HG02938 (cell line): ENCODE data around the gene COX5B.
"Not testable (repeated sequence)": the region's sequence is repeated elsewhere in the genome, so short reads cannot be mapped to it uniquely, and the experiment has no call there.

Experiments
- ATAC-seq: cut with Tn5 transposase; IDR thresholded peaks from one replicate; pipeline ENCODE4 v1.9.1; 2021; ENCODE audit warnings: mild to moderate bottlenecking, moderate library complexity; ENCODE audit not compliant: unreplicated experiment

The COX5B gene, protein sequence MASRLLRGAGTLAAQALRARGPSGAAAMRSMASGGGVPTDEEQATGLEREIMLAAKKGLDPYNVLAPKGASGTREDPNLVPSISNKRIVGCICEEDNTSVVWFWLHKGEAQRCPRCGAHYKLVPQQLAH

DNA sequence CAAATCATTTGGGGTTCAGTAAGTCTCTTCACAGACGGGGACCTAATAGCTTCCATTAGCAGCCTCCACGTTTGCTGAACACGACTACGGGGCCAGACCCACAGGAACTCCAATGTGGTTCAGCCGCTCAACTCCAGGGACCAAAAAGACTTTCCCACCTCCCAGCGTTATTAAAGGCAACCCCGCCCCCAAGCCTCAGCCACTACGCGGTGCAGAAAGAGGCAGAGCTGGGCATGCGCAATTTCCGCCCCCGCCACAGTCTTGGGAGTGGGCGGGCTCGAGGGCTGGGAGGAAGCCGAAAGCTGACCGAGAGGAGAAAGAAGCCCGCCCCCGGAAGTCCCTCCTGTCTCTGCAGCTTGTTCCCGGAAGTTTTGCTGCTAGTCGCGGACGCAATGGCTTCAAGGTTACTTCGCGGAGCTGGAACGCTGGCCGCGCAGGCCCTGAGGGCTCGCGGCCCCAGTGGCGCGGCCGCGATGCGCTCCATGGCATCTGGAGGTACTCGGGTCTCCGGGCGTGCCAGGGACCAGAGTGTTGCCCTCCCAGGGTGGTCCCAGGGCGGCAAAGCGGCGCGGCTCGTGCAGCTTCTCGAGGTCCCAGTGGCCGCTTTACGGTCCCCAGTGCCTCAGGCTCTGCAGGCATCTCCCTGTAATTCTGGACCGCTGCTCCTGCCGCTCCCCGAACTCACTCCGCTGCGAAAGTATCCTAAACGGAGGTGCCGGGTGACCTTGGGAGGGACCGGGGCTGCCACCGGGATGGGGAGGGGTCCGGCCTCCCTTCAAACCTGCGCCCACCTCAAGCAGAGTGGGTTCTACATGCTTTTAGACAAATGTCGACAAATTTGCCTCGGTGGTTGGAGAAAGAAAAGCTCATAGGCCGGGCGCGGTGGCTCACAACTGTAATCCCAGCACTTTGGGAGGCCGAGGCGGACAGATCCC lies at the start of gene COX5B:
Gene COX5B, plus strand, starts transcription at position 368 of the 935 bp plus-strand sequence. Its CDS starts 25 bp downstream, at position 393.
- peak; percentile 90 for ATAC-seq

DNA sequence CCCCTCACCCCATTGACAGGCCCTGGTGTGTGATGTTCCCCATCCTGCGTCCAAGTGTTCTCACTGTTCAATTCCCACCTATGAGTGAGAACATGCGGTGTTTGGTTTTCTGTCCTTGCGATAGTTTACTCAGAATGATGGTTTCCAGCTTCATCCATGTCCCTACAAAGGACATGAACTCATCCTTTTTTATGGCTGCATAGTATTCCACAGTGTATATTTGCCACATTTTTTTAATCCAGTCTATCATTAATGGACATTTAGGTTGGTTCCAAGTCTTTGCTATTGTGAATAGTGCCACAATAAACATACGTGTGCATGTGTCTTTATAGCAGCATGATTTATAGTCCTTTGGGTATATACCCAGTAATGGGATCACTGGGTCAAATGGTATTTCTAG lies 49.7 kb upstream of the COX5B start:
- not testable (repeated sequence) for ATAC-seq

DNA sequence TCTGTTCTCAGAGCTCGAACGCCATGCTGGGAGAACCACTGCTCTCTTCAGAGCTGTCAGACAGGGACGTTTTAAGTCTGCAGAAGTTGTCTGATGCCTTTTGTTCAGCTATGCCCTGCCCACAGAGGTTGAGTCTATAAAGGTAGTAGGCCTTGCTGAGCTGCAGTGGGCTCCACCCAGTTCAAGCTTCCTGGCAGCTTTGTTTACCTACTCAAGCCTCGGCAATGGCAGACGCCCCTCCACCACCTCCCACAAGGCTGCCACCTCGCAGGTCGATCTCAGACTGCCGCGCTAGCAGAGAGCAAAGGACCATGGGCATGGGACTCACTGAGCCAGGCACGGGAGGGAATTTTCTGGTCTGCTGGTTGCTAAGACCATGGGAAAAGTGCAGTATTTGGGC lies 44.3 kb upstream of the COX5B start:
- not testable (repeated sequence) for ATAC-seq

DNA sequence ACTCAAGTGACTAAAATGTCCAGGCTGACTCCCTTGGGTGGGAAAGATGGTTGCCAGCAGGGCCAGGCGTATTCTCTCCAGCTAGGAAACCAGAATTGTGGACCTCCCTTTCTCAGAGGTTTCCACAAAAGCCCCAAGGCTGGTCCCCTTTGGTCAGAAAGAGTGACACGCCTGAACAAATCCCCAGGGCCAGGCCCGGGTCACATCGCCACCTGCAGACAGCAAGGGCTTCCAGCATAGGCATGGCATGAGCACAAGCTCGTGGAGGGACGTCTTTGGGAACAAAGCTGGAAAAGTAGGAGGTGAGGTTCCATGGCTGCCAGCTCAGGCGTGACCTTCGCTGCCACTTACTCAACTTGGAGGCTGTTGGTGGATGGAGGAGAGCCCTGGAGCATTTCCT lies 40.8 kb upstream of the COX5B start:
- not testable (repeated sequence) for ATAC-seq

DNA sequence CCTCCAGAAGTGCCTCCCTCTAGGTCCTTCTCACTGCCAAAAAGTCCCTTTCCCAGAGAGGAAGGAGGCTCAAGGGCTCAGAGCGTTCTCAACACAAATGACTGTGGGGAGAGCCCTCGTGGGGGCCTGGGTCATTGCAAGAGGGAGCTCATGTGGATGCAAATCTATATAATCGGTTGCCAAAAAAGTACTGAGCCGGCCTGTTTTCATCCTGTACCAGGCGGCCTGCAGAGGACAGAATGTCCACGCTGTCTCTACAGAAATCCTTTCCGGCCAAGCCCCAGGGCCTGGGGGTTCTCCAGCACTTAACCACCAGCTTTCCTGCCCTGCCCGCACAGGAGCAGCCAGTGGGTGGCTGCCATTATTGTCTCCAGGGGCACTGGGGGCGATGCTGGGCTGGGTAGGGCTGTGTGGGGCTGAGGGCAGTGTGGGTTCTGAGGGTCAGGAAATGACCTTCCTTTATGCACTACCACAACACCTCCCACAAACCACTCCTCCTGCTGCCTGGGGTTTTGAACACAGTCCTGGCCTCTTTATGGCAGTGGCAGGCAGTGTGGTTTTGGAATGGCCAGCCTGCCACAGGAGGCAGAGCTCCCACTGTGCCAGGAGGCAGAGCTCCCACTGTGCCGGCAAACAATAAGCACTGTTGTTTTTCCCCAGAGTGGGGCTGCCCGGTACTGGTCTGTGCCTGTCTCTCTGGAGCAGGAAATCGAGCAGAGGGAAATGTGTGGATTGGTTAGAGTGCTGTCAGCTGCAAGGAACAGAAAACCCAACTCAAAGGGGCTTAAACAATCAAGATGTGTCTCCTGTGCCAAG lies 40.1 kb upstream of the COX5B start:
- not testable (repeated sequence) for ATAC-seq

DNA sequence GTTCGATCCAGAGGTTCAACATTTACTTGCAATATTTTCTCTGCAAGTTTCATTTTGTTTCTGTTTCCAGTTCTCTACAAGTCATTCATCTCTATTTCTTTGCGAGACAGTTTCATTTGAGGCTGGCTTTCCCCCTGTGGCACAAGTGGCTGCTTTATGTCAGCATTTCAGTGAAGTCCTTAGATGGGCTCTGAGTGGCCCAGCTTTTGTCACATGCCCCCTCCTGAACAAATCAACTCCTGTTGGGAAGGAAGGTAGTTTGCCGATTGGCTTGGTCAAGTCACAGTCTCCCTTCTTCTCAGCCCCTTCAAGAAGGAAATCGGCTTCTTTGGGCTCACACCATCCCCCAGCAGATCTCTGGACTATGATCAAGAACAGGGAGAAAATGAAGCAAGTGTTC lies 37.1 kb upstream of the COX5B start:
- not testable (repeated sequence) for ATAC-seq

DNA sequence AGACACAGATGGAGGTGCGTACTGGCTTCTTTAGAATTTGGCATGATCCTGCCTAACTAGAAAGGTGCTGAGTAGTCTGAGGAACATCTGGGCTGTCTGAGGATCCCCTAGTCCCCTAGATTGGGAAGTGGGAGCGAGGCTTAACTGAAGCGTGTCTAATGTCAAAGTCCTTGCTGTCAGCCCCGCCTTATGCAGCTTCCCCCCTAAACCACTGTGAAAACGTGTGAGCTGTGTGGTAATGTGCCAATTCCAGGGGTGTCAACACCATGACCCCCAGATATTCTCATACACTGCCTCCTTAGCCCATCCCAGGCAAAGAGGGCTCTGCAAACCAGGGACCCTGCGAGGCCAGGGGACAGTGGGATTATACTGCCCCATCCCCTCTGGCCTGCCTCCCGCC lies 34.0 kb upstream of the COX5B start:
- not testable (repeated sequence) for ATAC-seq

DNA sequence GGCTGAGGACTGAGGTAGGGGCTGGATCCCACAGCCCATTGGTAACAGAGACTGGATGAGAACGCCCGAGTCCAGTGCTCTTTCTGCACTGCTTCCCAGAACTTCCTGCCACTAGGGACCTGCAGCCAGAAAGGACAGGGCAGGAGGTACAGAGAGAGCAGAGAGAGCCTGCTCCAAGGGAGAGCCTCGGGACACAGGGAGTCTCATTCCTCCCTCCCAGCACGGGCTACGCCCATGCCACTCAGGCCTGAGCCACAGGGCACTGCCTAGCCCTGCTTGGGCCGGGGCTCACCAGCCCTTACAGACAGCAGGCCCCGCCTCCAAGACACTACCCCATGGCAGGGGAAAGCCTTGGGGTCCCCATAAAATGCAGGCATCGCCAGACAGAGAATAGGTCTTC lies 30.1 kb upstream of the COX5B start:
- not testable (repeated sequence) for ATAC-seq

DNA sequence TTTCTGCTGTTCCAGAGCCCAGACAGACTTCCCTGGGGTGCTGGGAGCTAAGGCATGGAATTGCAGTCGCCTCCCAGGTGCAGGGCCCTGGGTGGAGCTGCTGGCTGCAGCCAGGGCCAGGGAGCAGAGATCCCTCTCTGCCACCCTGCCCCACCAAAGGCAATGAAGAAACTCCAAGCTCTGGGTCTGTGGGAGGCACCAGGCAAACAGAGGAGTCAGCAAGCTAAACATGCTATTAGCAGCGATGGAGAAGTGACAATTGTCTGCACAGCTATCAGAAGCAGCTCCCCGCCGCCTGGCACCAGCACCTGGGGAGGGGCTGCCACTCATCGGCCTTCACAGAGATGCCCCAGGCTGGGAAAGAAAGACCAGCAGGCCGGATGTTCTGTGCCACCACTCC lies 28.0 kb upstream of the COX5B start:
- no peak for ATAC-seq

DNA sequence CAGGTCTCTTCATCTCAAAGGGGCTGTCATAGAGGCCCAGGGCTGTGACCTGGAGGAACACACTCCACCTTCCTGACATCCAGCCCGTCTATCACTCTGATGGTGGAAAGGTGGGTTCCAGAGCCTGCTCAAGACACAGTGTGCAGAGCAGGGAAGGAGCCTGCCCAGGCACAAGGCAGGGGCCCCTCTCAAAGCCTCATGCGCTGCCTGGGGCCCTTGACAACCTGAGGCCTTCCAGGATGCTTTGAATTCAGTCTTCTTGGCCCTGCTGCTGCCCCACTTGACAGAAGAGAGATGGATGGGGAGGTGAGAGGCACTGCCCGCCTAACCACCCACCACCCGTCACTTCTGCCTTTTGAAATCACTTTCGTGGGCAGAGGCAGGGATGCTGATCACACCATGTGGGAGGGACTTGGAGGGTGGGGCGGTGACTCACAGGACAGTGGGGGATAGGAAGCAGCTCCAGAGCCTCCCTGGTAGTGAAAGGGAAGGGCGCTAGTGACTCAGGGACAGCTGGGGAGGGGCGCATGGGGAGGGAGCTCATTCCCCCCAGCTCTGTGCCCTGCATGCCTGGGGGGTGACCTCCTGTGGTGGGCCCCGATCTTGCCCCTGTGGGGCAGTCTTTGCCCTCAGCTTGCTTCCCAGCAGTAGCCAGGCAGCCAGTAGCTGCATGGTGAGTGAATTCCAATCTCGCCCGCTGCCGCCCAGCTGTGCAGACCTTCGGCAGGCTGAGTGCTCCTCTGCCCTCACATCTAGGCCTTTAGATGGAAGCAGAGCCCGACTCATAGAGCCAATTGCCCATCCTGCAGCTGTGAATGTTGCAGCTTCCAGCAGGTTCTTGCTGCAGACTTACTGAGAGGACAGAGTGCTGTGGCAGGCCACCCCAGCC lies 26.7 kb upstream of the COX5B start:
- not testable (repeated sequence) for ATAC-seq

DNA sequence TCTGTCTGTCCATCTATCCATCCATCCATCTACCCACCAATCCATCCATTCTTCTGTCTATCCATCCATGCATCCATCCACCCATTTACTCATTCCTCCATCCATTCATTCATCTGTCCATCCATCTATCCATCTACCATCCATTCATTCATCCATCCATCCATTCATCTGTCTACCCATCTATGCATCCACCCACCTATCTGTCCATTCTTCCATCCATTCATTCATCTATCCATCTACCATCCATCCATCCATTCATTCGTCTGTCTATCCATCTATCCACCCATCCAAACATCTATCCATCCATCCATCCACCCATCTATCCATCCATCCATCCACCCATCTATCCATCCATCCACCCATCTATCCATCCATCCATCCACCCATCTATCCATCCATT lies 25.4 kb upstream of the COX5B start:
- not testable (repeated sequence) for ATAC-seq

DNA sequence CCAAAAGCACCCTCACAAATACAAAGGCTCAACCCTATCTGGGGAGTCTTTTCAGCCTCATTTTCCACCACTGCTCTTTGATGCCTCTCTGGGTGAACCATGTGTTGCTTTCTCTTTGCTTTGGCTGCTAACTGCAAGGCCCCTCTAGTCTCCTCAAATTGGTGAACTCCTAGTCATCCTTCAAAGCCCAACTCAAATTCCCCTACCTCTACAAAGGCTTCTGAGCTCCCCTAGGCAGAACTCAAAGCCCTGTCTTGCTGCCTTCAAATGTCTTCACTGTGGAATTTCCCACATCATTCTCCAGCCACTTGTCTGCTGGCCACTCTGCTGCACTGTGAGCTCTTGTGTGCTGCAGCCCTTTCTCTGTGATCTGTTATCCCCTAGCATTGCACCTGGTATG lies 22.9 kb upstream of the COX5B start:
- not testable (repeated sequence) for ATAC-seq

DNA sequence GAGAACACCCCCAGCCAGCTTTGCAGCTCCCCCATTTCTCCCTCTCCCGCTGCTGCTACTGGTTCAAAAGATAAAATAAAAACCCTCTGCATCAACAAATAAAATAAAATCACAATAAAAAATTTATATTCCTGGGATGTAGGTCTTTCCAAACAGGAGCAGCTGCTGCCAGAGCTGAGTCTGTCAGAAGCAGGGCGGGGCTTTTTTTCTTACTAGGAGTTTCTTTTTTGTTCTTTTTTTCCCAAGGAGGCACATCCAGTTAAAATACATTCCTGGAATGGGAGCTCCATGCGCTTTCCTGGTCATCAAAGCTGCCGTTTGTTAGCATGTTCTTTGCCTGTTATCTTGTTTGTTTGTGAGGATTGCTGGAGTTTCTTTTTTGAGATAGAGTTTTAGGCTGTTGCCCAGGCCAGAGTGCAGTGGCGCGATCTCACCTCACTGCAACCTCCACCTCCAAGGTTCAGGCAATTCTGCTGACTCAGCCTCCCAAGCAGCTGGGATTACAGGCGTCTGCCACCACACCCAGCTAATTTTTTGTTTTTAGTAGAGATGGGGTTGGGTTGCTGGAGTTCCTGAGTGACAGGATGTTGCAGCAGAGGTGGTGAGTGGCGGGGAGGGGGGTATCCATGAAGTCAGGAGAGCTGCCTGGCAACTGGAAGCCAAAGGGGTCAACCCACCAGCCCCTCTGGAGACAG lies 20.4 kb upstream of the COX5B start:
- not testable (repeated sequence) for ATAC-seq

DNA sequence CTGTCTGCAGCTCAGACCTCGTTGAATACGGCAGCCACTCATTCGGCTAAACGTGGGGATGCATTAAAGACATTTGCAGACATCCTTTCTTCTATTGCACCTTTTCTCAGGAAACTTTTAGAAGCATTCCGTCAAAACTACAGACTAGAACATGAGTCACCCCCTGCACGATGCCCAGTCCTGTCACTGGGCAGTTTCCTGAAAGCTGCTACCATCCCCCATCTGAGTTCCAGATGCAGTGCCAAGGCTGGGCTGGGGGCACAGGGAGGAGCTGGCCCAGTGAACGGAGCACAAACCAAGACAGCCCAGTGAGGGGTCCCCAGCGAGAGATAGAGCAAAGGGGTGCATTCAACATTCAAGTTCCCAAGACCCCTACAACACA lies 19.8 kb upstream of the COX5B start:
- not testable (repeated sequence) for ATAC-seq

DNA sequence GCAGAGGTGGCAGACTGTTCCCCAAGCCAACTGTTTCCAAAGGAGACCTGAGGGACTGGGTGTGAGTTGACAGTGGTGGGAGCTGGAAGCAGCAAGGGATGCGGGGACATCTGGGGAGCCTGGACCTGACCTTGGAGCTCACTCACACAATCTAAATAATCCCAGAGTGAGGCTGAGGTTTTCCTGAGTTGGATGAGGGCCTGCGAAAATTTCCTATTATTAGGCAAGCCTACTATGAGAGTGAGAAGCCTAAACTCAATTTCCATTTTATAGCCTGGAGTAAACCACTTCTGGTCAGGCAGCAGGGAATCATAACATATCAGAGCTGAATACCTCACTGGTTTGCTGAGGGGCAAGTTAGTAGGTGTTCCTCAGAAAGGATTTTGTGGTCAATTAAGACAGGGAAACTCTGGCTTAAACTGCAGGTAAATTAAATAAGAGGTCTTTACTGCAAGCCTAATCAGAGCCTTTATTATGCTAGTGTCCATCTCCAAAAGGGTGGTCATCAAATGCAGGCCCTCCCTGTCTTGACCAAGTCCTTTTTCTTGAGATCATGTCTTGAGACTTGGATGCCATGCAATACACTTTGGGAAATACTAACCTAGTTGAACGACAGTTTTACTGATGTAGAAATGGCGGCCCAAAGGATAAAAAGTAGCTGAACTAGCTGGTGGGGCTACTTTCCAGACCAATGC lies 1.7 kb upstream of the COX5B start:
- ATAC-seq: no peak

DNA sequence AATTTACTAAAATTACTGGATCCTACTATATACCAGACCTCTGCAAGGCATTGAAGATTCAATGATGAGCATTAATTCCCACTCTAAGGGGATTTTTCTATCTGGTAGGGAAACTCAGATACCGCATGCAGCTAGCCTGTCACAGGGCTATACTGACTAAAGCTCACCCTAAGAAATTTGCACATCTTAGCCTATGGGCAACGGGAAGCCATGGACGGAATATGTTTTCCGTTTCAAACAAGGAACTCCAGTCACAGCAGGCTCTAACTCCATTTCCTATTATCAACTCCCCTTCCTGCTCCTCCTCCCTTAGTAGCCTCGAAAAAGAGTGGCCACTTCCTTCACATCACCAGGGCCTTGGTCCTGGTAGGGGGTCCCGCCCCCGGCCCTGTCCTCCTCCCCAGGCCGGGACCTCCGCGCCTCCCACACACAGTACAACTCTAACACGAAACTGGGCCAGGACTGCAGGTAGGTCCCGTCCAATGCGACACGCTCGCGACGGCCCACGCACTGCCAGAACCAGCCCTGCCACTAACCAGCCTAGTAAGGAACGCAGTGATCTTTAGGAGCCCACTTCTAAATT lies 659 bp upstream of the COX5B start:
- ATAC-seq: peak; percentile 36

DNA sequence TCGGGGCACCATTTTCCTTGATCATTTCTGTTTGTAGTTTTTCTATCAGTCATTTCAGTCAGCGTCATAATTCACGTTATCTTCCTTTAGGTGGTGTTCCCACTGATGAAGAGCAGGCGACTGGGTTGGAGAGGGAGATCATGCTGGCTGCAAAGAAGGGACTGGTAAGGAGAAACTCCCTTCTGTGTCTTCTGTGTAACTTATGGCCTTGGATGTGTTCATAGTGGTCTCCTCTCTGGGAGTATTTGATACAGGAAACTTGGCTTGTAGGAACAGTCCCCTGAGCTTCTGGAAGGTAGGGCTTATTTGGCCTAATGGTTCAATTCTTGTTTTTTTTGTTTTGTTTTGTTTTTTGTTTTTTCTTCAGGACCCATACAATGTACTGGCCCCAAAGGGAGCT lies 1.1 kb downstream of the COX5B start:
- ATAC-seq: no peak

DNA sequence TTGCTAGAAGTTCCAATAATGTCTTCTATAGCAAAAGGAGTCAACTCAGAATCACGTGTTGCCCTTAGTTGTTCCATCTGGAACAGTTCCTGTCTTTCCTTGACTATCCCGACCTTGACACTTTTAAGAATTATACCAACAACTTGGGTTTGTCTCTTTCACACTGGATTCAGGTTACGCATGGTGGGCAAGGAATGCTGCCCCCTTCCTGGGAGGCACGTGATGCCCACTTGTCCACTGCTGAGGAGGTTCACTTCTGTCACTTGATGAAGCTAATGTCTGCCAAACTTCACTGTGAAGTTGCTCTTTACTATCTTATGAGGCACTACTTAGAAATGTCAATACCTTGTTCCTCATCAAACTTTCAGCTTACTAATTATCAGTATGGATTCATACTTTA lies 5.3 kb downstream of the COX5B start:
- no peak for ATAC-seq

DNA sequence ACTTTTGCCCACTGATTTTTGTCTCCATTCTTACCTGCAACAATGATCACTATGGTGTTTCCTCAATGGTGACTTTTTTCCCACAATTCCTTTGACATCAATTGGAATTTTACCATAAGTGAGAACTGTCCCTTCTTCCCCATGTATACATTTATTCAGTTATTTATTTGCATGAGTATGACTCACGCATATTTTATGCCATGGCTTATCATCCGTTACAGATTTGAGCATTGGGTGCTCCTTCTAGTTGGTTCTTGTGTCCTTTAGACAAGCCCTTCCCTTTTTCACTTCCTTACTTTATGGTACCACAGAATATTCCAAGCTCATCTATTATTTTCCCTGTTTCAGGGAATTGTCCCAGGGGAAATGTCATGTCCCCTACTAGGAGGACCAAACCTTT lies 7.6 kb downstream of the COX5B start:
- no peak for ATAC-seq
